CD4-positive, alpha-beta T cell treated with Interleukin-4 for 1 hour (primary cell): ENCODE results near the gene HOXD10.

ENCODE experiments used
- DNase-seq, 2 donors: peaks; one replicate each; pipeline ENCODE4 v3.0.0-alpha.2; 2020 to 2022

HOXD10 gene

DNA sequence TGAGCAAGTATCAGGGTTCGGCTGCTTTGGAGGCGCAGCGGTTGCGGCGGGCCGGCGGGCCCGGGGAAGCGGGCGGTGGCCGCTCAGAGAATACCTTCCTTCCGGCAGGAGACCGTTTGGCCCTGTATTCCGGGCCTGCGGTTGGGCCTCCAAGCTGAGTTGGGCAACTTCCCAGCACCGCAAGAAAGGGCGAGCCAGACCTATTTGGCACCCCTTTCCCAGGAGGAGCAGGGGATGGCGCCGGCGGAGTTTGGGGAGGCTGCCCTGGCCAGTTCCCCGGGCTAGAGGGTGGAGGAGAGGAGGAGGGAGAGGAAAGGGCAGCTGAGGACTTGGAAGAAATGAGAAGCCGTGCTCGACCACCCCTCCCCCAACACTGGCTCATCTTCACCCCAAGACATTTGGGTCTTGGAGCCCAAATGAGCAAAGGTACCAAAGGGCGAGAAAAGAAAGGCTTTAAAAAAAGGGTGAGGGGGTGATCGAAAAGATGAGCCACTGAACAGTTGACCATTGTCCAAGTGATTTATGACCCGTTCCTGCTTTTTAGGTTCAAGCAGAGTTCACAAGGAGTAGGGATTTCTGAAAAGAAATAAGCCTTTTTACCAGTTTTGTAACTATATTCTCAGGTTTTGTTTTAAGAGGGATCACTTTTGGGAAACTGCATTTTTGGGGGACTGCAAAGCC, 48.9 kb downstream of the HOXD10 start:
- DNase-seq: no peak

DNA sequence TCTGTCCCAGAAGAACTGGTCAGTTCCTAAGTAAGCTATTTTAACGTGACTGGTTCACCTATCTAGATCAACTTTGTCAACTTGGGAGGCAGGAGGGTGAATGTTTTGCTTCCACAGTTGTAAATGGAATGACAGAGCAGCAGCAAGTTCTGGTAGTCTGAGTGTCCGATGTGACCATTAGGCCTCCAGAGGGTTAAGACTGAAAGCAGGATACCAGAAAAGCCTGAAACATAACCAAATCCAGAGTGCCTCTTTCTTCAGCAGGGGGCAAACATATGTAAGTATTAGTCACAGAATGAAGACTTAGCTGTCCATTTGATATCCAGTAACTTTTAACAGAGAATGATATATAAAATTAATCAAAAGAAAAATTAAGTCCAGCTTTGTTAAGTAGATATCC, 49.7 kb downstream of the HOXD10 start:
- no peak for DNase-seq

DNA sequence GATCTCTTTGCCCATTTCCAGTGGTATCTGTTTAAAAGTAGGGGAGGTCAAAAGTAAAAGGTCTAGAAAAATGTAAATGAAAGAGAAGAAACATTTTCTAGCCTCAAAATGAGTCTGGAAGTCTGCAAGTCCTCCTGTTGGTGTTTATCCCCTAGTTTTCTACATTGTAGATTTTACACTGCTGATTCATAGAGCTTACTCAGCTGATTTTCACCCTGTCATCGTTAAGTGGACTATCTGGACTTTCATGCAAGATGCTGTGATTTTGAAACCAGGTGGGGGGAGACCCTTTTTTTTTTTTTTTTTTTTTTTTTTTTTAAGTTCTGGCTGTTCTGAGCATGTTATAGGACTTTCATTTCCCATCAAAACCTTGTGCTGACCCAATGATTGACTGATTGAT, 50.8 kb downstream of the HOXD10 start:
- no peak for DNase-seq

DNA sequence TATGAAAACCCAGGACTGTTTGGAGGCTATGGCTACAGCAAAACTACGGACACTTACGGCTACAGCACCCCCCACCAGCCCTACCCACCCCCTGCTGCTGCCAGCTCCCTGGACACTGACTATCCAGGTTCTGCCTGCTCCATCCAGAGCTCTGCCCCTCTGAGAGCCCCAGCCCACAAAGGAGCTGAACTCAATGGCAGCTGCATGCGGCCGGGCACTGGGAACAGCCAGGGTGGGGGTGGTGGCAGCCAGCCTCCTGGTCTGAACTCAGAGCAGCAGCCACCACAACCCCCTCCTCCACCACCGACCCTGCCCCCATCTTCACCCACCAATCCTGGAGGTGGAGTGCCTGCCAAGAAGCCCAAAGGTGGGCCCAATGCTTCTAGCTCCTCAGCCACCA, 52.6 kb downstream of the HOXD10 start:
- DNase-seq: no peak
